ENCODE results near the gene CRACR2A. TPM values are rescaled to one million over a fixed set of nuclear protein-coding genes. Genes with fewer than 3 reads are reported as not detected.

Gene CRACR2A
- total RNA-seq, 1 donor from 2014 or later = 6.5 TPM

GRCh38 chr12:3592856-3593625 is 159.9 kb downstream of the CRACR2A start:
- H3K4me3 Mint-ChIP-seq (ENCODE audit: unreplicated experiment) = no peak overlapping the region
- no peak for TF ChIP-seq CTCF (IDR thresholded peaks at IDR 0.05; ENCODE audit: unreplicated experiment)
- H3K27ac Mint-ChIP-seq (ENCODE audit: unreplicated experiment) = no peak overlapping the region
- H3K27me3 Mint-ChIP-seq (ENCODE audit: unreplicated experiment) = no peaks in the 10 kb centered on the region
- no peak for DNase-seq (ENCODE audit: low spot score)
- no peaks in the 10 kb centered on the region for H3K9me3 Mint-ChIP-seq (ENCODE audit: unreplicated experiment)
- no peaks in the 10 kb centered on the region for H3K4me1 Mint-ChIP-seq (ENCODE audit: unreplicated experiment)
- no peaks in the 10 kb centered on the region for H3K36me3 Mint-ChIP-seq (ENCODE audit: low read depth, unreplicated experiment)

GRCh38 chr12:3589745-3590144 is 163.2 kb downstream of the CRACR2A start:
- no peaks in the 10 kb centered on the region for H3K36me3 Mint-ChIP-seq (ENCODE audit: low read depth, unreplicated experiment)
- peaks cover 4% of the 10 kb centered on the region for H3K27me3 Mint-ChIP-seq (ENCODE audit: unreplicated experiment)
- DNase-seq (ENCODE audit: low spot score) = no peak
- no peak overlapping the region for H3K27ac Mint-ChIP-seq (ENCODE audit: unreplicated experiment)
- no peak overlapping the region for H3K4me3 Mint-ChIP-seq (ENCODE audit: unreplicated experiment)
- no peak for TF ChIP-seq CTCF (IDR thresholded peaks at IDR 0.05; ENCODE audit: unreplicated experiment)
- no peaks in the 10 kb centered on the region for H3K4me1 Mint-ChIP-seq (ENCODE audit: unreplicated experiment)
- peaks cover 2% of the 10 kb centered on the region for H3K9me3 Mint-ChIP-seq (ENCODE audit: unreplicated experiment)

GRCh38 chr12:3587402-3588013 is 165.4 kb downstream of the CRACR2A start:
- no peak for TF ChIP-seq CTCF (IDR thresholded peaks at IDR 0.05; ENCODE audit: unreplicated experiment)
- Mint-ChIP-seq H3K36me3 (ENCODE audit: low read depth, unreplicated experiment) (no peaks in the 10 kb centered on the region), H3K27me3 (ENCODE audit: unreplicated experiment) (peaks cover 4% of the 10 kb centered on the region), H3K9me3 (ENCODE audit: unreplicated experiment) (peaks cover 5% of the 10 kb centered on the region), H3K4me3 (ENCODE audit: unreplicated experiment) (no peak overlapping the region), H3K27ac (ENCODE audit: unreplicated experiment) (no peak overlapping the region), H3K4me1 (ENCODE audit: unreplicated experiment) (no peaks in the 10 kb centered on the region)
- DNase-seq (ENCODE audit: low spot score) = no peak

DNA sequence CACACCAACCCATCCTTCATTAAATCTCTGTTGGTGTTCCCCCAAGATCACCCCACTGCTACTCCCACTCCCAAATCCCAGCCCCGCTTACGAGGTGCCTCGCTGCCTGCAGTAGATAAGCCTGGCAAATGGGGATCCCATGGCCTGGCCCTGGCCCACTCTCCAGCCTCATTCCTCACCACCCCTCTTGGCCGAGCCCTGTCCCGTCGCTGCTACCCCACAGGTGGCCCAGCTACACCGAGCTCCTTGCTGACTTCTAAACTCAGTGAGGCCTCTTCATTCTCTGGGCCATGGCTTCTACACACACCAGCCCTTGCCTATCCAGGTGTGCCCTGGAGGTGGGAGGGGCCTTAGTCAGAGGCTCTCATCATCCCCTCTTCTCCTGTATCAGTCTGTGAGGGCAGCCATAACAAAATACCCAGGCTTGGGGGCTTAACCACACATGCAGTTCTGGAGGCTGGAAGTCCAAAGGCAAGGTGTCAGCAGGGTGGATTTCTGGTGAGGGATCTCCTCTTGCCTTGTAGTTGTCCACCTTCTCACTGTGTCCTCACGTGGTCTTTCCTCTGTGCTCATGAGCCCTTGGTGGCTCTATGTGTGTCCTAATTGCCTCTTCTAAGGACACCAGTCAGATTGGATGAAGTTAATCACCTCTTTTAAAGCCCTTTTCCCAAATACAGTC is 169.1 kb downstream of the CRACR2A start:
- no peaks in the 10 kb centered on the region for H3K36me3 Mint-ChIP-seq (ENCODE audit: low read depth, unreplicated experiment)
- no peak for TF ChIP-seq CTCF (IDR thresholded peaks at IDR 0.05; ENCODE audit: unreplicated experiment)
- peaks cover 4% of the 10 kb centered on the region for H3K27me3 Mint-ChIP-seq (ENCODE audit: unreplicated experiment)
- H3K4me1 Mint-ChIP-seq (ENCODE audit: unreplicated experiment) = no peaks in the 10 kb centered on the region
- H3K4me3 Mint-ChIP-seq (ENCODE audit: unreplicated experiment) = no peak overlapping the region
- peaks cover 5% of the 10 kb centered on the region for H3K9me3 Mint-ChIP-seq (ENCODE audit: unreplicated experiment)
- no peak overlapping the region for H3K27ac Mint-ChIP-seq (ENCODE audit: unreplicated experiment)
- DNase-seq (ENCODE audit: low spot score) = no peak

All from endothelial cell (in vitro differentiated cells).